Measurements from ENCODE around the gene IGF2R. TPM values are rescaled to one million over a fixed set of nuclear protein-coding genes. Genes with fewer than 3 reads are reported as not detected.

IGF2R gene
- total and polyA plus RNA-seq, 2 experiments from 2014 or later = 8.1 to 30.9 TPM

DNA sequence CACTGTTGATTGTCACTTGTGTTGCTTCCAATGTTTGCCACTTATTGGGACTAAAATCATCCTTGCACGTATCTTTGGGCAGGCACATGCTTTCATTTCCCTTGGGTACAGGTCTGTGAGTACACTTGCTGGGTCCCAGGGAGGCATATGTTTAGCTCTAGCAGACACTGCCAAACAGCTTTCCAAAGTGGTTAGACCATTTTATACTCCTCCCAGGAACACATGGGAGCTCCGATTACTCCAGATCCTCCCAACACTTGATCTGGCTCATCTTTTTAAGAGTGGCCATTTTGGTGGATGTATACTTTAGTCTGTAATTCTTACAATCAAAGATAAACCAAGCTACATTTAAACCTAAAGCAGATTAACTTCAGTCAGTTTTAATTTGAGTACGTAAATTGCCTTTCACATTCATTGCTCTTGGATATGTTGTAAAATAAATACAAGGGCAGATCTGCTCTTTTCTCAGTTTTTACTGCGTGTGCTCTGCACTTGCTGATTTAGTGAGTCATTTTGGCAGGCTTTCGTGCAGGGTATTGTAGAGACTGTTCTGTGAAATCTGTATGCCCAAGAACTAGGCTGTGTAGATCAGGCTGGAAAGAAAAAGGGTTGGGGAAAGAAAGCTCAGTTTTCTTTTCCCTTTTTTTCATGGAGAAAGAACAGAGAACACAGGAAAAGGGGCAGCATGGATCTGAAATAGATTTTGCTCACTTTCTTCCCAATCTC, 172.3 kb downstream of the IGF2R start:
- TF ChIP-seq EZH2 (IDR thresholded peaks at IDR 0.05; ENCODE audit: insufficient read depth, poor library complexity, severe bottlenecking) = no peak
- TF ChIP-seq EZH2phosphoT487 (IDR thresholded peaks at IDR 0.05; ENCODE audit: insufficient read depth, low read depth) = no peak
- H3K4me2 ChIP-seq (ENCODE audit: unreplicated experiment) = no peak overlapping the region
- no peaks in the 10 kb centered on the region for H3K9me3 ChIP-seq (ENCODE audit: low read depth)
- H3K9ac ChIP-seq = no peak overlapping the region
- H3F3A ChIP-seq (ENCODE audit: insufficient read depth) = peaks cover 6% of the 10 kb centered on the region; the same call in 1 of the 2 replicates
- no peaks in the 10 kb centered on the region for H4K20me1 ChIP-seq (ENCODE audit: insufficient read depth)
- DNase-seq = peak; percentile 69
- in situ Hi-C loops (cut with MboI) = no loop called here
- no peaks in the 10 kb centered on the region for H3K36me3 ChIP-seq (ENCODE audit: low read depth)
- no peaks in the 10 kb centered on the region for H3K9me2 ChIP-seq (ENCODE audit: insufficient read depth)
- peak overlapping the region; percentile 16; the same call in 1 of the 2 replicates for H2AFZ ChIP-seq
- WGBS, 2 experiments (ENCODE audit: low coverage in 1 of 2, low lambda C conversion rate in 2 of 2, missing lambda C conversion rate in 2 of 2) = 21 to 25% methylated on average over 5 of the region's 5 CpGs
- peaks cover 16% of the 10 kb centered on the region; the same call in 1 of the 2 replicates for H3K4me1 ChIP-seq (ENCODE audit: insufficient read depth)
- H3K27ac ChIP-seq = no peak overlapping the region
- no peaks in the 10 kb centered on the region for H3K27me3 ChIP-seq (replicated peaks; ENCODE audit: insufficient read depth)
- H3K79me2 ChIP-seq (ENCODE audit: insufficient read depth) = no peaks in the 10 kb centered on the region
- no peak overlapping the region for H3K4me3 ChIP-seq

- Histone ChIP-seq H3K9me2 (ENCODE audit: insufficient read depth) (no peaks in the 10 kb centered on the region), H3K9me3 (ENCODE audit: low read depth) (no peaks in the 10 kb centered on the region), H3K79me2 (ENCODE audit: insufficient read depth) (no peaks in the 10 kb centered on the region), H3K36me3 (ENCODE audit: low read depth) (no peaks in the 10 kb centered on the region), H3K27ac (no peak overlapping the region), H3K4me1 (ENCODE audit: insufficient read depth) (peaks cover 16% of the 10 kb centered on the region; the same call in 1 of the 2 replicates), H2AFZ (no peak overlapping the region), H3K4me2 (ENCODE audit: unreplicated experiment) (no peak overlapping the region), H3K27me3 (replicated peaks; ENCODE audit: insufficient read depth) (no peaks in the 10 kb centered on the region), H4K20me1 (ENCODE audit: insufficient read depth) (no peaks in the 10 kb centered on the region), H3F3A (ENCODE audit: insufficient read depth) (peaks cover 6% of the 10 kb centered on the region; the same call in 1 of the 2 replicates), H3K9ac (no peak overlapping the region), H3K4me3 (no peak overlapping the region)
- TF ChIP-seq EZH2 (IDR thresholded peaks at IDR 0.05; ENCODE audit: insufficient read depth, poor library complexity, severe bottlenecking) (no peak), EZH2phosphoT487 (IDR thresholded peaks at IDR 0.05; ENCODE audit: insufficient read depth, low read depth) (no peak)
- DNase-seq = no peak
- WGBS, 2 experiments (ENCODE audit: low coverage in 1 of 2, low lambda C conversion rate in 2 of 2, missing lambda C conversion rate in 2 of 2) = 84 to 86% methylated on average over 8 of the region's 8 CpGs
- in situ Hi-C loops (cut with MboI) = no loop called here
Observed at GRCh38 chr6:160142115-160142715, 173.3 kb downstream of the IGF2R start.

- DNase-seq = no peak
- no peak overlapping the region for H3K4me3 ChIP-seq
- H3K4me1 ChIP-seq (ENCODE audit: insufficient read depth) = 0 out of 2 replicates have a peak, but pooled peaks cover under 1% of the 10 kb centered on the region
- H4K20me1 ChIP-seq (ENCODE audit: insufficient read depth) = no peaks in the 10 kb centered on the region
- in situ Hi-C loops (cut with MboI) = no loop called here
- H3K9me2 ChIP-seq (ENCODE audit: insufficient read depth) = no peaks in the 10 kb centered on the region
- 86 to 90% methylated on average over 6 of the region's 6 CpGs for WGBS, 2 experiments (ENCODE audit: low coverage in 1 of 2, low lambda C conversion rate in 2 of 2, missing lambda C conversion rate in 2 of 2)
- no peaks in the 10 kb centered on the region for H3K79me2 ChIP-seq (ENCODE audit: insufficient read depth)
- H3K27me3 ChIP-seq (replicated peaks; ENCODE audit: insufficient read depth) = no peaks in the 10 kb centered on the region
- H2AFZ ChIP-seq = no peak overlapping the region
- H3K36me3 ChIP-seq (ENCODE audit: low read depth) = no peaks in the 10 kb centered on the region
- H3K9me3 ChIP-seq (ENCODE audit: low read depth) = no peaks in the 10 kb centered on the region
- H3K9ac ChIP-seq = no peak overlapping the region
- H3K4me2 ChIP-seq (ENCODE audit: unreplicated experiment) = no peak overlapping the region
- no peaks in the 10 kb centered on the region for H3F3A ChIP-seq (ENCODE audit: insufficient read depth)
- TF ChIP-seq EZH2 (IDR thresholded peaks at IDR 0.05; ENCODE audit: insufficient read depth, poor library complexity, severe bottlenecking) (no peak), EZH2phosphoT487 (IDR thresholded peaks at IDR 0.05; ENCODE audit: insufficient read depth, low read depth) (no peak)
- H3K27ac ChIP-seq = no peak overlapping the region
Observed at GRCh38 chr6:160146454-160147145, 177.7 kb downstream of the IGF2R start.

GRCh38 chr6:160147146-160147536, 178.3 kb downstream of the IGF2R start:
- H3K9ac ChIP-seq = no peak overlapping the region
- H2AFZ ChIP-seq = no peak overlapping the region
- H3K27me3 ChIP-seq (replicated peaks; ENCODE audit: insufficient read depth) = no peaks in the 10 kb centered on the region
- H3F3A ChIP-seq (ENCODE audit: insufficient read depth) = no peaks in the 10 kb centered on the region
- WGBS, 2 experiments (ENCODE audit: low coverage in 1 of 2, low lambda C conversion rate in 2 of 2, missing lambda C conversion rate in 2 of 2) = 63 to 71% methylated on average over 3 of the region's 3 CpGs
- no peak overlapping the region for H3K27ac ChIP-seq
- in situ Hi-C loops (cut with MboI) = no loop called here
- DNase-seq = no peak
- H3K36me3 ChIP-seq (ENCODE audit: low read depth) = no peaks in the 10 kb centered on the region
- H3K4me3 ChIP-seq = no peak overlapping the region
- H3K9me2 ChIP-seq (ENCODE audit: insufficient read depth) = no peaks in the 10 kb centered on the region
- no peak overlapping the region for H3K4me2 ChIP-seq (ENCODE audit: unreplicated experiment)
- no peaks in the 10 kb centered on the region for H3K9me3 ChIP-seq (ENCODE audit: low read depth)
- no peaks in the 10 kb centered on the region for H4K20me1 ChIP-seq (ENCODE audit: insufficient read depth)
- TF ChIP-seq EZH2 (IDR thresholded peaks at IDR 0.05; ENCODE audit: insufficient read depth, poor library complexity, severe bottlenecking) (no peak), EZH2phosphoT487 (IDR thresholded peaks at IDR 0.05; ENCODE audit: insufficient read depth, low read depth) (no peak)
- H3K79me2 ChIP-seq (ENCODE audit: insufficient read depth) = no peaks in the 10 kb centered on the region
- no peaks in the 10 kb centered on the region for H3K4me1 ChIP-seq (ENCODE audit: insufficient read depth)
